ENCODE data around the gene EPO.
"Not testable (repeated sequence)": the region's sequence is repeated elsewhere in the genome, so short reads cannot be mapped to it uniquely, and the experiment has no call there.

The EPO gene

DNA sequence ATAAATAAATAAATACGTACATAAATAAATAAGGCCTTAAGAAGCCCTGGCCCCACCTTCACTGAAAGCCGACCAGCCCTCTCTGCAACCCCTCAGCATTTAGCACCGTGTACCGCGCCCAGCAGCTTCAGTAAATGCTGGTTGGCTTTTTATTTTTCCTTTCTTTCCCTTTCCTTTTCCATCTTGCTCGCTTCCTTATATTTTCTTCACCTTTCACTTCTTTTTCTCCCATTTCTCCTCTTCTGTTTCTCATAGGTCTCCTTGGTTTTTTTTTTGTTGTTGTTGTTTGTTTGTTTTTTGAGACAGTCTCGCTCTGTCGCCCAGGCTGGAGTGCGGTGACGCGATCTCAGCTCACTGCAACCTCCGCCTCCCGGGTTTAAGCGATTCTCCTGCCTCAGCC lies 24.3 kb downstream of the EPO start:
- DNase-seq: no peak

DNA sequence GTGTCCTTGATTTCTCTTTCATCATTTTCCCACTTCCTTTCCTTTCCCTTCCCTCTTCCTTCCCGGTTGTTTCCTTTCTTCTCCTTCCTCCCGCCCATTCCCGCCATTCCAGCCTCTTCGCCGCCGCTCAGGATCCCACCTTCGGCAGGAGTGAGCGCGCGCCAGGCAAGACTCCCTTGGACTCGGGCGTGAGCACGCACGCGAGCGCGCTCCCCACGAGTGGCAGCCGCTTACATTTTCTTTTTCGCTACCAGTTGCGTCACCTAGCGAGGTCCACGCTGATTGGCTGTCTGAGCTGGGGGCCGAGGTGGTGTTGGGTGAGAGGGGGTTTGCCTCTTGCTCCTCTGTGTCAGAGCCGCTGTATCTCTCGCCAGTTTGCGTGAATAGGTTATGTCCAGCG lies 24.9 kb downstream of the EPO start:
- peak; percentile 80 for DNase-seq

DNA sequence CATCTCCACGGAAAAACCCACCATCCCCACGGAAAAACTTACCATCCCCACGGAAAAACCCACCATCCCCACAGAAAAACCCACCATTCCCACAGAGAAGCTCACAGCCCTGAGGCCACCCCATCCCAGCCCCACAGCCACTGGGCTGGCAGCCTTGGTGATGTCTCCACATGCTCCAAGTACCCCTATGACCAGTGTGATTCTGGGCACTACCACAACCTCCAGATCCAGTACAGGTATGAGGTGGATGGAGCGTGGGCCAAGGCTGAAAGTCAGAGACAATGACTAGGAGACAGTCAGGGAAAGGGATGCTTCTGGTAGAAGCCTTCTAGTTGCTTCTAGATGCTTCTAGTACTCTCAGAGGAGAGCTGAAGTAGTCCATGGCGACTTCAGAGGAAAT lies 32.7 kb downstream of the EPO start:
- DNase-seq: no peak

DNA sequence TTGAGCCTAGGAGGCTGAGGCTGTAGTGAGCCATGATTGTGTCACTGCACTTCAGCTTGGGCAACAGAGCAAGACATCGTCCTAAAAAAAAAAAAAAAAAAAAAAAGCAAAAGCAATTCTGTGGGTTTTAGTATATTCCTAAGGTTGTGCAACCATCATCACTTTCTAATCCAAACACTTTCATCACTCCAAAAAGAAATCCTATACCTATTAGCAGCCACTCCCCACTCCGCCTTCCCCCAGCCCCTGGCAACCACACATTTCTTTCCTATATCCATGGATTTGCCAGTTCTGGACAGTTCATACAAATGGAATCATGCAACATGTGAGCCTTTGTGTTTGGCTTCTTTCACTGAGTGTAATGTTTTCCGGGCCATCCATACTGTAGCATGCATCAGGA lies 33.5 kb downstream of the EPO start:
- peak; percentile 20 for DNase-seq

DNA sequence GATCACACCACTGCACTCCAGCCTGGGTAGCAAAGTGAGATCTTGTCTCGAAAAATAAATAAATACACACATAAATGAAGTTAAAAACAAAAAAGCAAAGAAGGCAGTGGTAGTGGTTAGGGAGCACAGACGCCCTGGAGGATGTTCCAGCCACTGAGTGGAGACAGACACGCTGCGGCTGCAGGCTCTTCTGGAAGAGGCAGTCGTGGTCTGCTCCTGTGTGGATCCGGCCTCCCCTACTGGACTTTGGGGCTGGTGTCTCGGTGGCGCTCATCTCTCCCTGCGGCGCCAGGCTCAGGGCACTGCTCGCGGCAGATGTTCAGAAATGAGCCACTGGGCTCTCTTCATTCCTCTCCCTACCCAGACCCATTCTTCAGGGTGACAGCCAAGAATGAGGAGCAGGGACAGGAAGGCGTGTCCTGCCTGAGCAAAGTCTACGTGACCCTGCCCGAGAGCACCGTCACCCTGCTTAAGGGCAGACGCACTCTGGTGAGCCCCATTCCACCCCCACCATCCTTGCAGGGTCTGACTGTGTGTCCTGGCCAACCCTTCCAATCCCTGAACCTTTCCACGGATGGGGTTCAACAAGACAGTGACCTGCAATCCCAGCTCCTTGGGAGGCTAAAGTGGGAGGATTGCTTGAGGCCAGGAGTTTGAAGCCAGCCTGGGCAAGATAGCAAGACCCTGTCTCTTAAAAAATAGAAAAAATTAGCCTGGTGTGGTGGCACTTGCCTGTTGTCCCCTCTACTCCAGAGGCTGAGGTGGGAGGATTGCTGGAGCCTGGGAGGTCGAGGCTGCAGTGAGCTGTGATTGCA lies 39.3 kb downstream of the EPO start:
- no peak for DNase-seq

DNA sequence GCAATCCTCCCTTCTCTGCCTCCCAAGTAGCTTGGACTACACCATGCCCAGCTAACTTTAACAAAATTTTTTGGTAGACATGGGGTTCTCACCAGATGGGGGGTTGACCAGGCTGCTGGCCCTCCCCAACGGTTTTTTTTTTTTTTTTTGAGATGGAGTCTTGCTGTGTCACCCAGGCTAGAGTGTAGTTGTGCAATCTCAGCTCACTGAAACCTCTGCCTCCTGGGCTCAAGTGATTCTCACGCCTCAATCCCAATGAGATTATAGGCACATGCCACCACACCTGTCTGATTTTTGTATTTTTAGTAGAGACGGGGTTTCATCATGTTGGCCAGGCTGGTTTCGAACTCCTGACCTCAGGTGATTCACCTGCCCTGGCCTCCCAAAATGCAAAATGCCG lies 42.6 kb downstream of the EPO start:
- not testable (repeated sequence) for DNase-seq

DNA sequence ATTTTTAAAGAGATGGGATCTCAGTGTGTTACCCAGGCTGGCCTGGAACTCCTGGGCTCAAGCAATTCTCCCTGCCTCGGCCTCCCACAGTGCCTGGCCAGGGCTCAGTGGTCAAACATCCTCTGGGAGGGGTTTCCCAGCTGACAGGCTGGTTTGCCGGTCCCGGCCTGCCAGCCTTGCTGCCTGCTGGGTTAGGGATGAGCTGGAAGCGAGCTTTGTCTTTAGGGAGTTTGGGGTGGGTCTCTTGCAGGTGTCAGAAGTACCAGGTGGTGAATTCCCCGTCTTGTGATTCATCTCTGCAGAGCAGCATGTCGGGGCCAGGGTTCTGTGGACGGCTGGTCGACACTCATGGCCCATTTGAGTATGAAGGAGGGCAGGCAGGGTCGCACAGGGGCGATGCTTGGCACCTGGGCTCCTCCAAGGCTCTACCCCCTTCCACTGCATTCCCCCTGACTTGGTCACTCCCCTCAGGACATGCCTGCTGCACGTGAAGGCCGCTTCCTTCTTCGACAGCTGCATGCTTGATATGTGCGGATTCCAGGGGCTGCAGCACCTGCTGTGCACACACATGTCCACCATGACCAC lies 43.4 kb downstream of the EPO start:
- no peak for DNase-seq

DNA sequence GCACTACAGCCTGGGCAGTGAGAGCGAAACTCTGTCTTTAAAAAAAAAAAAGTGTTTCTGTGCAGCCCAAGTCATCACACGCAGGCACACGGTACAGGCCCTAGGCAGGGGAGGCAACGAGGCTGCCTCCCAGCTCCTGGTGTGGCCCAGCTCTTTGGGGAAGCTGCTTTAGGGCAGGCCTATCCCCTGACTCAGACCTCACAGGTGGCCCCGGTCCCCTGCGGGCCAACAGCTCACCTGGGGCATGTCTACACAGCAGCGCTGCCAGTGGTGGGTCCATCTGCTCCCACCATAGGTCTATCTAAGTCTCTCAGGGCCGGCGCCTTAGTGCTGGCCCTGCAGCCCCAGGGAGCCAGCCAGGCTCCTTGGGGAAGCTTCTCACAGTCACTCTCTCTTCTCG lies 44.6 kb downstream of the EPO start:
- no peak for DNase-seq

DNA sequence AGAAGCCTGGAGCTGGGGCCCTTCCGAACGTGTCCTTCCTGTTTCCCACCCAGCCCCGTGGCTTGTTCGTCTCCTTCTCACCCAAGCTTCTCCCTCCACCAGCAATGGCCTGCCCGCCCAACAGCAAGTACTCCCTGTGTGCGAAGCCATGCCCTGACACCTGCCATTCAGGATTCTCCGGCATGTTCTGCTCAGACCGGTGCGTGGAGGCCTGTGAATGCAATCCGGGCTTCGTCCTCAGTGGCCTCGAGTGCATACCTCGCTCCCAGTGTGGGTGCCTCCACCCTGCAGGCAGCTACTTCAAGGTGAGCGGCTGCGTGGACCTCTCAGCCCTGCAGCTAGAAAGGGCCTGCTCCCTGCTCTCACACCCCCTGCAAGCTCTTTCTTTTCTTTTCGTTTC lies 45.0 kb downstream of the EPO start:
- no peak for DNase-seq

DNA sequence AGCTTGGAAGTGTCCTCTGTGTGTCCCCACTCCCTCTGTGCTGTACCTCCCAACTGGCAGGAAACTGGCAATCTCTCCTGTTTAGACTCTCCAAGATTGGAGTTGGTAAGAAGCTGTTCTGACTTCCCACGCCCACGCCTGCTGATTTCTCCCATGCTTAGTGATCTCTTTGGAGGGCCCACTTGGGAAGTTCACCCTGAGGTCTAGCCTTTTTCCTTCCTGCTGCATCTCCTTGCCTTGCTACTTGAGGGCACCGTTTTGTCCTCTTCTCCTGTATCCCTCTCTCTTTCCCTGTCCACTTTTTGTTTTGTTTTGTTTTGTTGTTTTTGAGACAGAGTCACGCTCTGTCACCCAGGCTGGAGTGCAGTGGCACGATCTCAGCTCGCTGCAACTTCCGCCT lies 48.5 kb downstream of the EPO start:
- DNase-seq: no peak
